GM23248 (cell line): ENCODE data around the gene BSG. TPM values are rescaled to one million over a fixed set of nuclear protein-coding genes. Genes with fewer than 3 reads are reported as not detected.
A peak's percentile ranks its signal among the peaks of the same experiment; 100 is the strongest.

Source experiments
- DNase-seq: peaks from one replicate; pipeline ENCODE4 v3.0.0-alpha.2; 2015
- H2AFZ ChIP-seq: fragments of 200-600 bp; sonication (generic); 2 replicates; pipeline ENCODE4 v1.6.1; 2016; ENCODE audit warnings: antibody characterized with exemption
- H3F3A ChIP-seq: fragments of 200-600 bp; sonication (generic); 2 replicates; pipeline ENCODE4 v1.6.1; 2016; ENCODE audit warnings: mild to moderate bottlenecking, antibody characterized with exemption, mixed run types; ENCODE audit not compliant: insufficient read depth
- H3K27ac ChIP-seq: fragments of 200-600 bp; sonication (generic); 2 replicates; pipeline ENCODE4 v1.5.1; 2016; ENCODE audit warnings: mild to moderate bottlenecking
- H3K27me3 ChIP-seq: fragments of 200-600 bp; sonication (generic); replicated peaks from 2 replicates; pipeline ENCODE4 v1.6.1; 2016; ENCODE audit warnings: mild to moderate bottlenecking; ENCODE audit not compliant: insufficient read depth
- H3K36me3 ChIP-seq: fragments of 200-600 bp; sonication (generic); 2 replicates; pipeline ENCODE4 v1.6.1; 2016; ENCODE audit warnings: low read depth, mild to moderate bottlenecking
- H3K4me1 ChIP-seq: fragments of 200-600 bp; sonication (generic); 2 replicates; pipeline ENCODE4 v1.6.1; 2016; ENCODE audit warnings: mild to moderate bottlenecking; ENCODE audit not compliant: insufficient read depth
- H3K4me2 ChIP-seq: fragments of 200-600 bp; sonication (generic); one replicate; pipeline ENCODE4 v1.6.1; 2016; ENCODE audit warnings: mild to moderate bottlenecking; ENCODE audit not compliant: unreplicated experiment
- H3K4me3 ChIP-seq: fragments of 200-600 bp; sonication (generic); 2 replicates; pipeline ENCODE4 v1.5.1; 2016; ENCODE audit warnings: mild to moderate bottlenecking
- H3K79me2 ChIP-seq: fragments of 200-600 bp; sonication (generic); 2 replicates; pipeline ENCODE4 v1.6.1; 2016; ENCODE audit warnings: mild to moderate bottlenecking; ENCODE audit not compliant: insufficient read depth
- H3K9ac ChIP-seq: fragments of 200-600 bp; sonication (generic); 2 replicates; pipeline ENCODE4 v1.6.1; 2016; ENCODE audit warnings: mild to moderate bottlenecking
- H3K9me2 ChIP-seq: fragments of 200-600 bp; sonication (generic); 2 replicates; pipeline ENCODE4 v1.6.1; 2016; ENCODE audit warnings: mixed run types, mild to moderate bottlenecking, moderate library complexity; ENCODE audit not compliant: insufficient read depth
- H3K9me3 ChIP-seq: fragments of 200-600 bp; sonication (generic); one replicate; pipeline ENCODE4 v1.6.1; 2017; ENCODE audit warnings: low read depth
- H4K20me1 ChIP-seq: fragments of 200-600 bp; sonication (generic); 2 replicates; pipeline ENCODE4 v1.6.0; 2016; ENCODE audit not compliant: insufficient read depth
- EZH2 ChIP-seq: fragments of 200-600 bp; sonication (generic); IDR thresholded peaks from 2 replicates; pipeline ENCODE4 v1.6.1; 2018; ENCODE audit warnings: antibody characterized with exemption, mild to moderate bottlenecking; ENCODE audit not compliant: insufficient read depth, poor library complexity, severe bottlenecking
- EZH2phosphoT487 ChIP-seq: fragments of 200-600 bp; sonication (generic); IDR thresholded peaks from 2 replicates; pipeline ENCODE4 v1.6.1; 2018; ENCODE audit warnings: antibody characterized with exemption, moderate library complexity, mild to moderate bottlenecking, low read depth; ENCODE audit not compliant: insufficient read depth
- WGBS, 2 experiments: methylation state at CpG; one replicate each; pipeline ENCODE4 v1.1.6; 2015 to 2017; ENCODE audit warnings: low lambda C conversion rate in 2 of 2, low coverage in 1 of 2; ENCODE audit errors: missing lambda C conversion rate in 2 of 2; 5-methylcytosine and 5-hydroxymethylcytosine counted together
- in situ Hi-C: fragments of 300-500 bp; cut with MboI; formaldehyde crosslinking; loops from 2 replicates; pipeline ENCODE4 v1.15.0; 2020
- polyA plus RNA-seq: library from polyadenylated mRNA; unstranded; fragments of >200 nt; fragmentation: Nextera tagmentation; extraction: Ambion mirVana; gene quantifications from 2 replicates; pipeline ENCODE4 v1.2.1, GENCODE V29; 2016
- total RNA-seq: library from RNA; depleted of rRNA; stranded (reverse); fragments of >200 nt; shearing (Covaris generic); gene quantifications from 2 replicates; pipeline ENCODE4 v1.2.3, GENCODE V29; 2014

Gene BSG
- total and polyA plus RNA-seq, 2 experiments from 2014 or later: 939 to 955 TPM

DNA sequence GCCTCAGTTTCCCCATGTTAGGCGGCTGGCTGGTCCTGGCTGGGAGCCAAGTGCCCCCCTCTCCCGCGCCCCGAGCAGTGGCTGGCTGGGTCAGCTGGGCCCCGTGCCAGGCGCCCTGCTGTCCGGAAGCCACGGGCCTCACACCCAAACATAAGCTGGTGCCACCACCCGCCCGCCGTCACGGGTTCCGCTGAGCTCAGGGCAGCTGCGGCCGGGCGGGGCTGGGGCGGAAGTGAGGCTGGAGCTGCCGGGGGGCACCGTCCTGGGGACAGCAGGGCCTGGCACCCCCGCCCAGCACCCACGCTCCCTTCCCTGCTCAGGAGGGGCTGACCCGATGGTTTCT lies 36.6 kb downstream of the BSG start:
- Histone ChIP-seq H3K9ac (no peak overlapping the region), H3K9me2 (no peaks in the 10 kb centered on the region), H3K27me3 (no peaks in the 10 kb centered on the region), H3K79me2 (no peaks in the 10 kb centered on the region), H4K20me1 (no peaks in the 10 kb centered on the region), H3K4me2 (no peak overlapping the region), H3K36me3 (no peaks in the 10 kb centered on the region), H3F3A (peaks cover 6% of the 10 kb centered on the region), H3K27ac (no peak overlapping the region), H3K4me3 (no peak overlapping the region), H2AFZ (no peak overlapping the region), H3K9me3 (no peaks in the 10 kb centered on the region), H3K4me1 (peaks cover 15% of the 10 kb centered on the region)
- in situ Hi-C loops: no loop called here
- 52 to 68% methylated on average over 15 to 17 of the region's 22 CpGs for WGBS, 2 experiments
- no peak for TF ChIP-seq EZH2phosphoT487
- TF ChIP-seq EZH2: no peak
- no peak for DNase-seq

DNA sequence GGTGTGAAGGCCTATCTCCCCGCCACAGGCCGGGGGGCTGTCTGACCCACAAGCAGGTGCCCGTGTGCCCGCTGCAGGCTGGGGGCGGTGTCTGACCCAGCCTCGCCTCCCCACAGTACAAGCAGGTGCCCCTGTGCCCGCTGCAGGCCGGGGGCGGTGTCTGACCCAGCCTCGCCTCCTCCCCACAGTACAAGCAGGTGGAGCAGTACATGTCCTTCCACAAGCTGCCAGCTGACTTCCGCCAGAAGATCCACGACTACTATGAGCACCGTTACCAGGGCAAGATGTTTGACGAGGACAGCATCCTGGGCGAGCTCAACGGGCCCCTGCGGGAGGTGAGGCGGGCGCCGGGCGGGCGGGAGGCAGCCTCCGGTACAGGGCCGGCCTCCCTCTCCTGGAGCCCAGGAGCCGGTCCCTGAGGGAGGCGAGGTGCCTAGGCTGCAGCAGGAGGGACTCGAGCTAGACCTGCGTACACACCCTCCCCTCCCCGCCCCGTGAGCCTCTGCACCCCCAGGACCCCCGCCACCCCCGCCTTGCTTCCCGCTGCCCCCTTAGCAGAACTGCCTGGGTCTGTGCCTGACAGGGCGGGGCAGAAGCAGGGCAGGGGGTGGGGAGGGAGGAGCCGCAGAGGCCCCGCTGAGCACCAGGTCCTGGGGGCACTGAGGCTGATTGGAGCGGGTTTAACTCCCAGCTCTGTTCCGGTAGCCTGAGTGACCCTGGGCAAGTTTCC lies 37.8 kb downstream of the BSG start:
- Histone ChIP-seq H3K36me3 (no peaks in the 10 kb centered on the region), H3K9me2 (no peaks in the 10 kb centered on the region), H3K9me3 (no peaks in the 10 kb centered on the region), H2AFZ (peak overlapping the region; percentile 39; the same call in 1 of the 2 replicates), H3K79me2 (no peaks in the 10 kb centered on the region), H3K4me1 (peaks cover 15% of the 10 kb centered on the region), H3K27ac (peak overlapping the region; percentile 85), H3K9ac (peak overlapping the region; percentile 65; the same call in 1 of the 2 replicates), H3F3A (peaks cover 6% of the 10 kb centered on the region), H4K20me1 (no peaks in the 10 kb centered on the region), H3K4me2 (peak overlapping the region; percentile 51), H3K4me3 (no peak overlapping the region), H3K27me3 (no peaks in the 10 kb centered on the region)
- DNase-seq: no peak
- in situ Hi-C loops: no loop called here
- no peak for TF ChIP-seq EZH2
- no peak for TF ChIP-seq EZH2phosphoT487
- 51 to 60% methylated on average over 18 to 36 of the region's 38 CpGs for WGBS, 2 experiments

DNA sequence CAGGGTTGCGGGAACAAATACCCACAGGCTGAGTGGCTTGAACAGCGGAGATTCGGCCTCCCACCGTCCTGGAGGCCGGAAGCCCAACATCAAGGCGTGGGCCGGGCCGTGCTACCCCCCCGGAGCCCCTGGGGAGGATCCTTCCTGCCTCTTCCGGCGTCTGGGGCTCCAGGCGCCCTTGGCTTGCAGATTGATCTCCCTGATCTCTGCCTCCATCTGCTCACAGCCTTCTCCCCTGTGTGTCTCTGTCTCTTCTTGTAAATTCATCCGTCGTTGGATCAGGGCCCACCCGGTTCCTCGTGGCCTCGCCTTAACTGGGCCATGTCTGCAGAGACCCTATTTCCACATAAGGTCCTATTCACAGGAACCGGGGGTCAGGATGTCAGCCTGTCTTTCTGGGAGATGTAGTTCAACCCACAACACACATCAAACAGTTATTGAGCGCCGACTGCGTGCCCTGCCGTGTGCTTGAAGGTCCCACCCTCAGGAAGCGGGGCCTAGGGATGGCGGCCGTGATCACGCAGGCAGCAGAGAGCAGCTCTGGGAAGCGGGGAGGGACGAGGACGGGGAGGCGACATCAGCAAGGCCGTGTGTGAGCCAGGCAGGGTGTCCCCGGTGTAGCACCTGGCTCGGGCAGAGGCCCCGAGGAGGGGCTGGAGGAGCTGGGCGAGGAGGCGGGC lies 38.5 kb downstream of the BSG start:
- H3K79me2 ChIP-seq: no peaks in the 10 kb centered on the region
- peak overlapping the region; percentile 65 for H3K9ac ChIP-seq
- no peaks in the 10 kb centered on the region for H3K36me3 ChIP-seq
- H3K4me3 ChIP-seq: peak overlapping the region; percentile 22; the same call in 1 of the 2 replicates
- peaks cover 6% of the 10 kb centered on the region for H3F3A ChIP-seq
- no peaks in the 10 kb centered on the region for H4K20me1 ChIP-seq
- TF ChIP-seq EZH2 (no peak), EZH2phosphoT487 (no peak)
- H3K9me2 ChIP-seq: no peaks in the 10 kb centered on the region
- peak overlapping the region; percentile 51 for H3K4me2 ChIP-seq
- peak; percentile 81 for DNase-seq
- 33 to 34% methylated on average over 30 to 35 of the region's 36 CpGs for WGBS, 2 experiments
- H3K4me1 ChIP-seq: peaks cover 15% of the 10 kb centered on the region
- H3K9me3 ChIP-seq: no peaks in the 10 kb centered on the region
- peak overlapping the region; percentile 85 for H3K27ac ChIP-seq
- in situ Hi-C loops: no loop called here
- peak overlapping the region; percentile 39; the same call in 1 of the 2 replicates for H2AFZ ChIP-seq
- H3K27me3 ChIP-seq: no peaks in the 10 kb centered on the region

DNA sequence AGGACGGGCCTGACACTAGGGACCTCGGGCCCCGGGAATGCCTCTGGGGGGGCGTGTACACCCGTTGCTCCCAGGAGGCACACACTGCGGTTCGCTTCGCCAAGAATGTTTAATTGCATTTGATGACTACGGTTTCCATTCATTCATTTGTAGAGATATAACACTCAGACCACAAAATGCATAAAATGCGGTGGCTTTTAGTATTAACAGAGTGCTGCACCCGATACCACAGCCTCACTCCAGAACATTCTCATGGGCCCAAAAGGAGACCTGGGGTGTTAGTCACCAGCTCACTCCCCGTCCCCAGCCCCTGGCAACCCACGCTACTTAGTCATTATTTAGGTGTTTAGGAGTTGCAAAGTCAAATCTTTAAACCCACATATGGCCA lies 39.1 kb downstream of the BSG start:
- Histone ChIP-seq H3K9me2 (no peaks in the 10 kb centered on the region), H3F3A (peaks cover 6% of the 10 kb centered on the region), H3K27ac (peak overlapping the region; percentile 85), H3K9me3 (no peaks in the 10 kb centered on the region), H3K4me3 (no peak overlapping the region), H4K20me1 (no peaks in the 10 kb centered on the region), H3K9ac (peak overlapping the region; percentile 65), H3K79me2 (no peaks in the 10 kb centered on the region), H3K4me1 (peaks cover 15% of the 10 kb centered on the region), H3K27me3 (no peaks in the 10 kb centered on the region), H2AFZ (no peak overlapping the region), H3K36me3 (no peaks in the 10 kb centered on the region), H3K4me2 (peak overlapping the region; percentile 51)
- 4 to 5% methylated on average over 12 to 13 of the region's 13 CpGs for WGBS, 2 experiments
- peak; percentile 98 for DNase-seq
- TF ChIP-seq EZH2: no peak
- peak; percentile 76; the same call in 1 of the 2 replicates for TF ChIP-seq EZH2phosphoT487
- in situ Hi-C loops: no loop called here
